Hepatocyte (in vitro differentiated cells): ENCODE data around the gene CASS4.

Experiments used
- EZH2 ChIP-seq: fragments of 200-600 bp; sonication (generic); IDR thresholded peaks from 2 replicates; pipeline ENCODE4 v1.6.1; 2016; ENCODE audit warnings: antibody characterized with exemption, mild to moderate bottlenecking, borderline replicate concordance
- EZH2phosphoT487 ChIP-seq: fragments of 200-600 bp; sonication (generic); IDR thresholded peaks from one replicate; pipeline ENCODE4 v1.6.1; 2018; ENCODE audit warnings: antibody characterized with exemption, mild to moderate bottlenecking, low read depth, moderate library complexity; ENCODE audit not compliant: unreplicated experiment, severe bottlenecking
- TF ChIP-seq, protein P1 (sequence below): fragments of 200-600 bp; sonication (generic); IDR thresholded peaks from 2 replicates; pipeline ENCODE4 v1.5.1; 2016; ENCODE audit warnings: antibody characterized with exemption, mild to moderate bottlenecking; ENCODE audit not compliant: poor library complexity

GRCh38 chr20:56445540-56445939 is 33.5 kb downstream of the CASS4 start:
- TF ChIP-seq, protein P1, sequence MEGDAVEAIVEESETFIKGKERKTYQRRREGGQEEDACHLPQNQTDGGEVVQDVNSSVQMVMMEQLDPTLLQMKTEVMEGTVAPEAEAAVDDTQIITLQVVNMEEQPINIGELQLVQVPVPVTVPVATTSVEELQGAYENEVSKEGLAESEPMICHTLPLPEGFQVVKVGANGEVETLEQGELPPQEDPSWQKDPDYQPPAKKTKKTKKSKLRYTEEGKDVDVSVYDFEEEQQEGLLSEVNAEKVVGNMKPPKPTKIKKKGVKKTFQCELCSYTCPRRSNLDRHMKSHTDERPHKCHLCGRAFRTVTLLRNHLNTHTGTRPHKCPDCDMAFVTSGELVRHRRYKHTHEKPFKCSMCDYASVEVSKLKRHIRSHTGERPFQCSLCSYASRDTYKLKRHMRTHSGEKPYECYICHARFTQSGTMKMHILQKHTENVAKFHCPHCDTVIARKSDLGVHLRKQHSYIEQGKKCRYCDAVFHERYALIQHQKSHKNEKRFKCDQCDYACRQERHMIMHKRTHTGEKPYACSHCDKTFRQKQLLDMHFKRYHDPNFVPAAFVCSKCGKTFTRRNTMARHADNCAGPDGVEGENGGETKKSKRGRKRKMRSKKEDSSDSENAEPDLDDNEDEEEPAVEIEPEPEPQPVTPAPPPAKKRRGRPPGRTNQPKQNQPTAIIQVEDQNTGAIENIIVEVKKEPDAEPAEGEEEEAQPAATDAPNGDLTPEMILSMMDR: no peak
- TF ChIP-seq EZH2 (no peak), EZH2phosphoT487 (no peak)
